Choroid plexus epithelial cell (primary cell): ENCODE data around the gene RASA2.
A peak's percentile ranks its signal among the peaks of the same experiment; 100 is the strongest.
"Not testable (repeated sequence)": the region's sequence is repeated elsewhere in the genome, so short reads cannot be mapped to it uniquely, and the experiment has no call there.

Experiments
- DNase-seq: peaks from one replicate; pipeline ENCODE4 v3.0.0-alpha.2; 2010; ENCODE audit warnings: low read depth
- H3K4me3 ChIP-seq: 2 replicates; pipeline ENCODE4 v1.5.1; 2011; ENCODE audit warnings: low read depth, mild to moderate bottlenecking, control low read depth, low read length, moderate library complexity
- TF ChIP-seq, protein P1 (sequence below): conservative IDR thresholded peaks from 2 replicates; pipeline ENCODE4 v1.5.1; 2011; ENCODE audit warnings: low read depth, mild to moderate bottlenecking, control low read depth, inconsistent platforms, low read length, moderate library complexity

The RASA2 gene

DNA sequence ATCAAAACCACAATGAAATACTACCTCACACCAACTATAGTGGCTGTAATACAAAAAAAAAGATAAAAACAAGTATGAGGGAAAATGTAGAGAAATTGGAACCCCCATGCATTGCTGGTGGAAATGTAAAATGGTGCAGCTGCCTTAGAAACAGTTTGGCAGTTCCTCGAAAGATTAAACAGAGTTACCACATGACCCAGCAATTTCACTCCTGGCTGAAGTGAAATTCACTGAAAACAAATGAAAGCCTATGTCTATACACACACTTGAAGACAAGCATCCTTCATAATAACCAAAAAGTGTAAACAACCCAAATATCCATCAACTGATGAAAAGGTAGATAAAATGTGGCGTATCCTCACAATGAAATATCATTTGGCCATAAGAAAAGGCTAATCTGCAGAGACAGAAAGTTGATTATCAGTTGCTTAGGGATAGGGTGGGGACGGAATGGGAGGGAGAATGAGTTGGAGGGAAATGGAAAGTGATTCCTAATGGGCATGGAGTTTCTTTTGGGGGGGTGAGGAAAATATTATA is 20.1 kb upstream of the RASA2 start:
- TF ChIP-seq, protein P1, sequence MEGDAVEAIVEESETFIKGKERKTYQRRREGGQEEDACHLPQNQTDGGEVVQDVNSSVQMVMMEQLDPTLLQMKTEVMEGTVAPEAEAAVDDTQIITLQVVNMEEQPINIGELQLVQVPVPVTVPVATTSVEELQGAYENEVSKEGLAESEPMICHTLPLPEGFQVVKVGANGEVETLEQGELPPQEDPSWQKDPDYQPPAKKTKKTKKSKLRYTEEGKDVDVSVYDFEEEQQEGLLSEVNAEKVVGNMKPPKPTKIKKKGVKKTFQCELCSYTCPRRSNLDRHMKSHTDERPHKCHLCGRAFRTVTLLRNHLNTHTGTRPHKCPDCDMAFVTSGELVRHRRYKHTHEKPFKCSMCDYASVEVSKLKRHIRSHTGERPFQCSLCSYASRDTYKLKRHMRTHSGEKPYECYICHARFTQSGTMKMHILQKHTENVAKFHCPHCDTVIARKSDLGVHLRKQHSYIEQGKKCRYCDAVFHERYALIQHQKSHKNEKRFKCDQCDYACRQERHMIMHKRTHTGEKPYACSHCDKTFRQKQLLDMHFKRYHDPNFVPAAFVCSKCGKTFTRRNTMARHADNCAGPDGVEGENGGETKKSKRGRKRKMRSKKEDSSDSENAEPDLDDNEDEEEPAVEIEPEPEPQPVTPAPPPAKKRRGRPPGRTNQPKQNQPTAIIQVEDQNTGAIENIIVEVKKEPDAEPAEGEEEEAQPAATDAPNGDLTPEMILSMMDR: no peak
- no peak overlapping the region for H3K4me3 ChIP-seq
- no peak for DNase-seq

DNA sequence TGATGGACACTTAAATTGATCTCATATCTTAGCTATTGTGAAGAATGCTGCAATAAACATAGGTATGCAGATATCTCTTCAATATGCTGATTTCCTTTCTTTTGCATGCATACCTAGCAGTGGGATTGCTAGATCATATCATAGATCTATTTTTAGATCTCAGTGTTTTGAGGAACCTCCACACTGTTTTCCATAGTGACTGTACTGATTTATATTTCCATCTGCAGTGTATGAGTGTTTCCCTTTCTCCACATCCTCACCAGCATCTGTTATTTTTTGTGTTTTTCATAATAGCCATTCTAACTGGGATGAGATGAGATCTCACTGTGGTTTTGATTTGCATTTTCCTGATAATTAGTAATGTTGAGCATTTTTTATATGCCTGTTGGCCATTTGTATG is 17.1 kb upstream of the RASA2 start:
- no peak overlapping the region for H3K4me3 ChIP-seq
- DNase-seq: no peak
- TF ChIP-seq, protein P1: no peak

DNA sequence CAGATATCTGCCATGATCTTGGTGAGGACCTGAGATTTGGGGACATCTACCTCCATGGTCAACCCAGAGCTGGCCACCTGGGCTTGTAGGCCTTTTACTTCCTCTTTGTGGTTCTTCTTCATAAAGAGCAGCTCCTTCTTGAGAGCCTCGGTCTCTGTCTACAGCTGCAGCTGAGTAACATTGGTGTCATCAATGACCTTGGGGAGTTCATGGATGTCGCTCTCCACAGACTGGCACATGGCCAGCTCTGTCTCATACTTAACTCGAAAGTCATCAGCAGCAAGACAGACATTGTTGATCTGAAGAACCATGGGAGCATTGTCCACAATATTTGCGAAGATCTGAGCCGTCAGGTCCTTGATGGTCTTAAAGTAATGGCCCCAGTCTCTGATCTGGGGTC is 15.7 kb upstream of the RASA2 start:
- no peak overlapping the region for H3K4me3 ChIP-seq
- TF ChIP-seq, protein P1: no peak
- no peak for DNase-seq

DNA sequence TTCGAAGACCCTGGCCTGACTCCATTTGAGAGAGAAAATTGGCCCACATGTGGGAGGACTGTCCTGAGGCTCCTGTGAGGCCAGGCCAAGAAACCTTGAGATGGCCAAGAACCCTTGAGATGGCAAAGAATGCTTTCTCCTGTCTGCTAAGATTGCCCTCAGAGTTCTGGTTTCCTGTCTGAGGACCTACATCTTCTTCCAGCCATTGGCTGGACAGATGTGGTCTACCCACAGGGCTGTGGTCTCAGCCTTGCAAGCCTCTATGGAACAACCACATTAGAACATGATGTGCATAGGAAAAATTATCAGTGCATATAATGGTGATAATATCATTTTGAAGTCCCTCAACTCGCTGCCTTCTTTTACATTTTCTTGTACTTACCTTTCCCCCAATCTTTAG is 10.8 kb upstream of the RASA2 start:
- H3K4me3 ChIP-seq: no peak overlapping the region
- DNase-seq: no peak
- TF ChIP-seq, protein P1: no peak

DNA sequence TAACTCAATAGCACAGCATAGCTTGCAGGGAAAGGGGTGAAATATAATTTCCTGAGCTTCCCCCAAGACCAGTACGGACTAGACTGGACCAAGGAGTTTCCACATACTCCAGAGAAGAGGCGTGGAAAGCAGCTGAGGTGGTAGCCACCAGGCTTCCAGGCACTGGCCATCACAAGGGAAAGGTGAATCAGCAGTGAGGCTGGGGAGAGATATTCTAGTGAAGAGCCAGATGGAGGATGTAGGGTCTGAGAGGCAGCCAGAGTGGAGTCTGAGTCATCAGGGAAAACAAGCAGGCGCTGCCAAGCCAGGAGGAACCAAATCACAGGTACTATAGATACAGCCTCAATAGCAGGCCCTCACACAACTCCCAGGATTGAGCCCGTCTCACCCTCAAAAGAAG is 9.6 kb upstream of the RASA2 start:
- no peak overlapping the region for H3K4me3 ChIP-seq
- TF ChIP-seq, protein P1: no peak
- peak; percentile 91 for DNase-seq

DNA sequence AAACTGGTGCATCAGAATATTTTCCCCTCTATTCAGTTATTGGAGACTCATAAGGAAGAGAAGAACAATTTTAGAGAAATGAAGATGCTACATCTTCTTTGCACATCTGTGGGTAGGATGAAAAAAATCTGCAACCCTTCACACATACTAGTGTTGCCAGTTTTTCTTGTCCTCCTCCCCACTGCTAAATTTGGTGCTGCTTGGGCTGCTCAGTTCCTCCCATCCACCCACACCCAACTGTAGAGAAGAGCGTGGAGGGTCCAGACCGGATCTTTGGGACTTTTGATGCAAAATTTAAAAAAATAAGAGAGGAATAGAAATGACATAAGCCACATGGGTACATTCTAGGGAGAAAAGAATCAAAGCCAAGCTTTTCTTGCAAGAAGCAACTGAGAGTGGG is 8.7 kb upstream of the RASA2 start:
- TF ChIP-seq, protein P1: no peak
- no peak overlapping the region for H3K4me3 ChIP-seq
- no peak for DNase-seq

DNA sequence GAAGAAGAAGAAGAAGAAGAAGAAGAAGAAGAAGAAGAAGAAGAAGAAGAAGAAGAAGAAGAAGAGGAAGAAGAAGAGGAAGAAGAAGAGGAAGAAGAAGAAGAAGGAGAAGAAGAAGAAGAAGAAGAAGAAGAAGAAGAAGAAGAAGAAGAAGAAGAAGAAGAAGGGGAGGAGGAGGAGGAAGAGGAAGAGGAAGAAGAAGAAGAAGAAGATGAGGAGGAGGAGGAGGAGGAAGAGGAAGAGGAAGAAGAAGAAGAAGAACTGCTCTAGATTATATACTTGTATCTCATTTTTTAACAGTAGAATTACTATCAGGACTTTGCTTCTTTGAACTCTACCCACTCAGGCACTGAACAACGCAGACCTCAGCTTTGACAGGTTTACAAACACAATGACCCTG is 8.0 kb upstream of the RASA2 start:
- not testable (repeated sequence) for H3K4me3 ChIP-seq, DNase-seq
